ENCODE measurements around the gene NTRK1.

- TF ChIP-seq CTCF (IDR thresholded peaks at IDR 0.05) (no peak), POLR2A (IDR thresholded peaks at IDR 0.05) (no peak)
Observed at GRCh38 chr1:156849151-156849496, 11.5 kb upstream of the NTRK1 start.

Measured in upper lobe of left lung (tissue), 4 donors.